ENCODE results near the gene KDM4C.

DNA sequence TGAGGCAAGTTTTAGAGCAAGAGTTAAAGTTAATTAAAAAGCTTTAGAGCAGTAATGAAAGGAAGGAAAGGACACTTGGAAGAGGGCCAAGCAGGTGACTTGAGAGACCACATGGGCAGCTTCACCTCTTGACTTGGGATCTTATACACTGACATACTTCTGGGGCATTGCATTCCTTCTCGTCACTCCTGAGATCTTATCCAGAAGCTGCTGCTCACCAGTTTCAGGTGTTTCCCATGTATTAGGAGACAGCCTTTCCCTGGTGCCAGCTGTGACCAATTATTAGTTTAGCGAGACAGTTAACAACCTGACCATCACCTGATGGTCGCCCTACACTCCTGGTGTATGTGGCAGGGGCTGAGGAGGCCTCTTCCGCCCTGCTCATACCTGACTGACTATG is 382.1 kb downstream of the KDM4C start:
- TF ChIP-seq, protein P1, sequence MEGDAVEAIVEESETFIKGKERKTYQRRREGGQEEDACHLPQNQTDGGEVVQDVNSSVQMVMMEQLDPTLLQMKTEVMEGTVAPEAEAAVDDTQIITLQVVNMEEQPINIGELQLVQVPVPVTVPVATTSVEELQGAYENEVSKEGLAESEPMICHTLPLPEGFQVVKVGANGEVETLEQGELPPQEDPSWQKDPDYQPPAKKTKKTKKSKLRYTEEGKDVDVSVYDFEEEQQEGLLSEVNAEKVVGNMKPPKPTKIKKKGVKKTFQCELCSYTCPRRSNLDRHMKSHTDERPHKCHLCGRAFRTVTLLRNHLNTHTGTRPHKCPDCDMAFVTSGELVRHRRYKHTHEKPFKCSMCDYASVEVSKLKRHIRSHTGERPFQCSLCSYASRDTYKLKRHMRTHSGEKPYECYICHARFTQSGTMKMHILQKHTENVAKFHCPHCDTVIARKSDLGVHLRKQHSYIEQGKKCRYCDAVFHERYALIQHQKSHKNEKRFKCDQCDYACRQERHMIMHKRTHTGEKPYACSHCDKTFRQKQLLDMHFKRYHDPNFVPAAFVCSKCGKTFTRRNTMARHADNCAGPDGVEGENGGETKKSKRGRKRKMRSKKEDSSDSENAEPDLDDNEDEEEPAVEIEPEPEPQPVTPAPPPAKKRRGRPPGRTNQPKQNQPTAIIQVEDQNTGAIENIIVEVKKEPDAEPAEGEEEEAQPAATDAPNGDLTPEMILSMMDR (IDR thresholded peaks at IDR 0.05; ENCODE audit: insufficient read depth, low read length, poor library complexity, severe bottlenecking), result no peak
- no peak for TF ChIP-seq EZH2phosphoT487 (conservative IDR thresholded peaks at IDR 0.05; ENCODE audit: low read length)

Measured in SU-DHL-6 (cell line).